Measurements from ENCODE around the gene TMC3. TPM values are rescaled to one million over a fixed set of nuclear protein-coding genes. Genes with fewer than 3 reads are reported as not detected.

TMC3 gene
- total RNA-seq, 3 donors from 2014 or later, result 0.95 TPM; not detected in 2

- DNase-seq (no peak), ATAC-seq (no peak)
- Histone ChIP-seq H3K36me3 (ENCODE audit: low read depth) (peaks cover 8% of the 10 kb centered on the region), H3K4me1 (ENCODE audit: low read depth) (peaks cover 4% of the 10 kb centered on the region), H3K9me3 (no peaks in the 10 kb centered on the region), H3K4me3 (no peak overlapping the region)
- no peak for TF ChIP-seq CTCF (IDR thresholded peaks at IDR 0.05)
- intact Hi-C loops (cut with DNase I, micrococcal nuclease), result no loop called here
Measured at GRCh38 chr15:81314378-81314777, 59.6 kb downstream of the TMC3 start.

- no peak for DNase-seq
- TF ChIP-seq CTCF (IDR thresholded peaks at IDR 0.05), result no peak
- Histone ChIP-seq H3K4me1 (ENCODE audit: low read depth) (peaks cover 4% of the 10 kb centered on the region), H3K9me3 (no peaks in the 10 kb centered on the region), H3K4me3 (no peak overlapping the region), H3K36me3 (ENCODE audit: low read depth) (peaks cover 8% of the 10 kb centered on the region)
- intact Hi-C loops (cut with DNase I, micrococcal nuclease), result no loop called here
- ATAC-seq, result no peak
Measured at GRCh38 chr15:81313686-81314085, 60.3 kb downstream of the TMC3 start.

- Histone ChIP-seq H3K9me3 (no peaks in the 10 kb centered on the region), H3K36me3 (ENCODE audit: low read depth) (peaks cover 4% of the 10 kb centered on the region), H3K4me1 (ENCODE audit: low read depth) (peaks cover 4% of the 10 kb centered on the region), H3K4me3 (no peak overlapping the region)
- intact Hi-C loops (cut with DNase I, micrococcal nuclease), result no loop called here
- DNase-seq (peak in 2 of 3 donors; percentile 60 to 68), ATAC-seq (peak; percentile 56)
- no peak for TF ChIP-seq CTCF (IDR thresholded peaks at IDR 0.05)
Measured at GRCh38 chr15:81312790-81313543, 61.0 kb downstream of the TMC3 start.

- Histone ChIP-seq H3K4me1 (ENCODE audit: low read depth) (peaks cover 4% of the 10 kb centered on the region), H3K9me3 (no peaks in the 10 kb centered on the region), H3K36me3 (ENCODE audit: low read depth) (no peaks in the 10 kb centered on the region), H3K4me3 (no peak overlapping the region)
- intact Hi-C loops (cut with DNase I, micrococcal nuclease), result no loop called here
- TF ChIP-seq CTCF (IDR thresholded peaks at IDR 0.05), result no peak
- ATAC-seq (peak; percentile 60), DNase-seq (no peak)
Measured at GRCh38 chr15:81311752-81312464, 62.1 kb downstream of the TMC3 start.

GRCh38 chr15:81310480-81310879 lies 63.5 kb downstream of the TMC3 start:
- DNase-seq (no peak), ATAC-seq (no peak)
- intact Hi-C loops (cut with DNase I, micrococcal nuclease), result no loop called here
- H3K4me3 ChIP-seq, result no peak overlapping the region
- H3K36me3 ChIP-seq (ENCODE audit: low read depth), result no peaks in the 10 kb centered on the region
- TF ChIP-seq CTCF (IDR thresholded peaks at IDR 0.05), result no peak
- no peaks in the 10 kb centered on the region for H3K9me3 ChIP-seq
- H3K4me1 ChIP-seq (ENCODE audit: low read depth), result peaks cover 4% of the 10 kb centered on the region

Data from mucosa of descending colon (tissue), 3 donors.